Spleen (tissue), 7 donors: ENCODE results near the gene SNX10.

Experiments
- CTCF ChIP-seq, 11 experiments: fragments of 200-600 bp in 7 of 11; fragments of 450-650 bp in 4 of 11; sonication (generic) in 4 of 11; IDR thresholded peaks in 8 of 11; conservative IDR thresholded peaks in 3 of 11; 1 replicate in 7 of 11; 2 replicates in 4 of 11; pipeline versions ENCODE4 v1.4.0 to v1.8.0; 2016 to 2021; ENCODE audit warnings: antibody characterized with exemption in 11 of 11, inconsistent platforms in 4 of 11, mild to moderate bottlenecking in 1 of 11
- POLR2A ChIP-seq, 3 donors: fragments of 450-650 bp; IDR thresholded peaks; one replicate each; pipeline ENCODE4 v1.5.1; 2017; ENCODE audit warnings: antibody characterized with exemption in 3 of 3, mild to moderate bottlenecking in 1 of 3
- donor health status: DM: no; HTN: no; CAD: no; lungs with moderate emphysema.
- donor health status: DM: no; HTN: no; CAD: no.
- donor health status: DM: no; HTN: no; CAD: no.

GRCh38 chr7:26349005-26349915 is 57.6 kb downstream of the SNX10 start:
- TF ChIP-seq CTCF (IDR thresholded peaks at IDR 0.05 in 8 of 11, conservative IDR thresholded peaks at IDR 0.05 in 3 of 11) (no peak), POLR2A (IDR thresholded peaks at IDR 0.05) (no peak)
